Ishikawa (cell line): ENCODE measurements around the gene ZNF700.

Experiments
- CEBPB ChIP-seq: IDR thresholded peaks from 2 replicates; pipeline ENCODE4 v1.6.1; 2012
- CREB1 ChIP-seq: IDR thresholded peaks from 2 replicates; pipeline ENCODE4 v1.6.1; 2012; ENCODE audit warnings: low read depth
- EGR1 ChIP-seq: IDR thresholded peaks from 2 replicates; pipeline ENCODE4 v1.6.1; 2012
- EP300 ChIP-seq: IDR thresholded peaks from 2 replicates; pipeline ENCODE4 v1.6.1; 2012; ENCODE audit warnings: borderline replicate concordance
- FOXM1 ChIP-seq: IDR thresholded peaks from 2 replicates; pipeline ENCODE4 v1.6.1; 2012; ENCODE audit warnings: low read depth, borderline replicate concordance
- MAX ChIP-seq: IDR thresholded peaks from 2 replicates; pipeline ENCODE4 v1.6.1; 2012
- NFIC ChIP-seq: IDR thresholded peaks from 2 replicates; pipeline ENCODE4 v1.6.1; 2012
- RAD21 ChIP-seq: IDR thresholded peaks from 2 replicates; pipeline ENCODE4 v1.6.1; 2012; ENCODE audit warnings: low read depth
- REST ChIP-seq: IDR thresholded peaks from 2 replicates; pipeline ENCODE4 v1.6.1; 2012; ENCODE audit warnings: low read depth, mild to moderate bottlenecking
- TAF1 ChIP-seq: IDR thresholded peaks from 2 replicates; pipeline ENCODE4 v1.6.1; 2012; ENCODE audit warnings: low read depth, mild to moderate bottlenecking
- TCF12 ChIP-seq: IDR thresholded peaks from 2 replicates; pipeline ENCODE4 v1.6.1; 2012; ENCODE audit warnings: low read depth
- TEAD4 ChIP-seq: IDR thresholded peaks from 2 replicates; pipeline ENCODE4 v1.6.1; 2012
- USF1 ChIP-seq: IDR thresholded peaks from 2 replicates; pipeline ENCODE4 v1.6.1; 2012
- YY1 ChIP-seq: IDR thresholded peaks from 2 replicates; pipeline ENCODE4 v1.6.1; 2012; ENCODE audit warnings: low read depth
- ZBTB7A ChIP-seq: IDR thresholded peaks from 2 replicates; pipeline ENCODE4 v1.6.1; 2012; ENCODE audit warnings: low read depth

The ZNF700 gene

GRCh38 chr19:11987405-11988281 is 62.7 kb downstream of the ZNF700 start:
- no peak for TF ChIP-seq CREB1
- no peak; the same call in 1 of the 2 replicates for TF ChIP-seq RAD21
- TF ChIP-seq TEAD4: no peak
- TF ChIP-seq FOXM1: no peak
- peak; percentile 15; the same call in 1 of the 2 replicates for TF ChIP-seq YY1
- no peak for TF ChIP-seq EGR1
- TF ChIP-seq TAF1: peak; percentile 59; the same call in 1 of the 2 replicates
- no peak for TF ChIP-seq CEBPB
- TF ChIP-seq MAX: 0 out of 2 replicates have a peak, but pooled peaks have one; percentile 9

- TF ChIP-seq EP300: no peak
- TF ChIP-seq REST: no peak
- no peak for TF ChIP-seq USF1
- TF ChIP-seq TAF1: no peak
- no peak for TF ChIP-seq MAX
- TF ChIP-seq TEAD4: no peak
- TF ChIP-seq CEBPB: no peak
- TF ChIP-seq CREB1: no peak
- TF ChIP-seq YY1: no peak
- no peak for TF ChIP-seq TCF12
- TF ChIP-seq NFIC: no peak
- TF ChIP-seq ZBTB7A: no peak
- TF ChIP-seq EGR1: no peak
- no peak for TF ChIP-seq FOXM1
- TF ChIP-seq RAD21: no peak
Measured at GRCh38 chr19:11989112-11989456, 64.2 kb downstream of the ZNF700 start.

- no peak for TF ChIP-seq MAX
- no peak for TF ChIP-seq FOXM1
- TF ChIP-seq NFIC: no peak
- TF ChIP-seq EP300: no peak
- TF ChIP-seq TEAD4: no peak
- TF ChIP-seq YY1: no peak
- TF ChIP-seq TAF1: no peak
Measured at GRCh38 chr19:11995174-11995573, 70.3 kb downstream of the ZNF700 start.
